DOHH2 (cell line): Measurements from ENCODE around the gene OBSCN.

Source experiments
- EZH2phosphoT487 ChIP-seq: fragments of 200-600 bp; sonication (generic); IDR thresholded peaks from 2 replicates; pipeline ENCODE4 v1.6.1; 2017; ENCODE audit warnings: borderline replicate concordance, mild to moderate bottlenecking, antibody characterized with exemption, low read length, moderate library complexity, mixed read lengths
- TF ChIP-seq, protein P1 (sequence below): fragments of 200-600 bp; sonication (generic); IDR thresholded peaks from one replicate; pipeline ENCODE4 v1.5.1; 2014; ENCODE audit warnings: antibody characterized with exemption, mild to moderate bottlenecking, low read depth, low read length; ENCODE audit not compliant: poor library complexity, severe bottlenecking

- TF ChIP-seq, protein P1, sequence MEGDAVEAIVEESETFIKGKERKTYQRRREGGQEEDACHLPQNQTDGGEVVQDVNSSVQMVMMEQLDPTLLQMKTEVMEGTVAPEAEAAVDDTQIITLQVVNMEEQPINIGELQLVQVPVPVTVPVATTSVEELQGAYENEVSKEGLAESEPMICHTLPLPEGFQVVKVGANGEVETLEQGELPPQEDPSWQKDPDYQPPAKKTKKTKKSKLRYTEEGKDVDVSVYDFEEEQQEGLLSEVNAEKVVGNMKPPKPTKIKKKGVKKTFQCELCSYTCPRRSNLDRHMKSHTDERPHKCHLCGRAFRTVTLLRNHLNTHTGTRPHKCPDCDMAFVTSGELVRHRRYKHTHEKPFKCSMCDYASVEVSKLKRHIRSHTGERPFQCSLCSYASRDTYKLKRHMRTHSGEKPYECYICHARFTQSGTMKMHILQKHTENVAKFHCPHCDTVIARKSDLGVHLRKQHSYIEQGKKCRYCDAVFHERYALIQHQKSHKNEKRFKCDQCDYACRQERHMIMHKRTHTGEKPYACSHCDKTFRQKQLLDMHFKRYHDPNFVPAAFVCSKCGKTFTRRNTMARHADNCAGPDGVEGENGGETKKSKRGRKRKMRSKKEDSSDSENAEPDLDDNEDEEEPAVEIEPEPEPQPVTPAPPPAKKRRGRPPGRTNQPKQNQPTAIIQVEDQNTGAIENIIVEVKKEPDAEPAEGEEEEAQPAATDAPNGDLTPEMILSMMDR, result no peak
- no peak for TF ChIP-seq EZH2phosphoT487
Measured at GRCh38 chr1:228375578-228376261, 167.9 kb downstream of the OBSCN start.
